HTERT RPE-1 (cell line): ENCODE data around the gene ASPSCR1.
"Not testable (repeated sequence)": the region's sequence is repeated elsewhere in the genome, so short reads cannot be mapped to it uniquely, and the experiment has no call there.

Experiments used
- in situ Hi-C: fragments of 300-500 bp; cut with MboI; formaldehyde crosslinking; loops from 4 replicates; pipeline ENCODE4 v1.14.3; 2020; ENCODE audit warnings: low sequenced_read_pairs

The ASPSCR1 gene

DNA sequence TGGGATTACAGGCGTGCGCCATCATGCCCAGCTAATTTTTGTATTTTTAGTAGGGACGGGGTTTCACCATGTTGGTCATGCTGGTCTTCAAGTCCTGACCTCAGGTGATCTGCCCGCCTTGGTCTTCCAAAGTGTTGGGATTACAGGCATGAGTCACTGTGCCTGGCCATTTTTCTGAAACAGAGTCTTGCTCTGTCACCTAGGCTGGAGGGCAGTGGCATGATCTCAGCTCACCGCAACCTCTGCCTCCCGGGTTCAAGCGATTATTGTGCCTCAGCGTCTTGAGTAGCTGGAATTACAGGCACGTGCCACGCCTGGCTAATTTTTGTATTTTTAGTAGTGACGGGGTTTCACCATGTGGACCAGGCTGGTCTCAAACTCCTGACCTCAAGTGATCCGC is 4.1 kb downstream of the ASPSCR1 start:
- in situ Hi-C loops: not testable (repeated sequence)

DNA sequence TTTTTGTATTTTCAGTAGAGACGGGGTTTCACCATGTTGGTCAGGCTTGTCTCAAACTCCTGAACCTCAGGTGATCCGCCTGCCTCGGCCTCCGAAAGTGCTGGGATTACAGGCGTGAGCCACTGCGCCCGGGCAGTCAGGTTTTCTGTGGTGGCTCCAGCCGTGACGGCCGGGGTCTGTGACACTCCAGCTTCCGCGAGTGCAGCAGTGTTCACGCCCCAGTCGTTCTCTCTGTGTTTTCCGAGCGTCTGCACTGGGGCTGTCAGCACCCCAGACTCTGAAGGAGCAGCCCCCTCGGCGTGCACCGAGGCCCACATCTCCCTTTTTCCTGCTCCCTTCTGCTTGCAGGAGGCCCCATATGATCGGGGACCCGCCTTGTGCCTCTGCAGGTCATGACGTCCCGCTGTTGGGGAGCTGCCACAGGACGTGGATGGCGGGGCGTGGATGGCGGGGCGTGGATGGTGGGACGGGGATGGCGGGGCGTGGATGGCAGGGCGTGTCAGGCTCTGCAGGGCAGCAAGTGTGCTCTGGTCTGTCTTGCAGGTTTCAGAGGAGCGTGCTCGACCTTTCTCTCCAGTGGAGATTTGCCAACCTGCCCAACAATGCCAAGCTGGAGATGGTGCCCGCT is 5.7 kb downstream of the ASPSCR1 start:
- in situ Hi-C loops: no loop called here

DNA sequence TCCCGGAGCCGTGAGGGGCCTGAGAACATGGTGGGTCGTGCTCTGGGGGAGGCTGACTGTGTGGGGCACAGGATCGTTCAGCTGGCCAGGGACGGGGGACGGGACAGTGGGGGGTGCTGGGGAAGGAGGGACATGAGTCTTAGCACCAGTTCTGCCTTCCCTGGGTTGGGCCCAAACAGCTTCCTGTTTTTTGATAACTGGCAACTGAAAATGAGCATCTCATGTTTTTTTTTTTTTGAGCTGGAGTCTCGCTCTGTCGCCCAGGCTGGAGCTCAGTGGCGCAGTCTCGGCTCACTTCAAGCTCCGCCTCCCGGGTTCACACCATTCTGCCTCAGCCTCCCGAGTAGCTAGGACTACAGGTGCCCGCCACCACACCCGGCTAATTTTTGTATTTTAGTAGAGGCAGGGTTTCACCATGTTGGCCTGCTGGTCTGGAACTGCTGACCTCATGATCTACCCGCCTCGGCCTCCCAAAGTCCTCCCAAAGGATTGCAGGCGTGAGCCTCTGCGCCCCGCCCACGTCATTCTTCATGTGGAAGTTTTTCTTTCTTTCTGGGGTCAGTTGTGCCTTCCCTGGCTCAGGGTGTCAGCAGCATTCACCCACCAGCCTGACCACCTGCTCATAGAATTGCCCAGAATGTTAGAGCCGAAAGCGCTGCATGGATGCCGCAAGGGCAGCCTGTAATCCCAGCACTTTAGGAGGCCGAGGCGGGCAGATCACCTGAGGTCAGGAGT is 6.4 kb downstream of the ASPSCR1 start:
- in situ Hi-C loops: no loop called here

DNA sequence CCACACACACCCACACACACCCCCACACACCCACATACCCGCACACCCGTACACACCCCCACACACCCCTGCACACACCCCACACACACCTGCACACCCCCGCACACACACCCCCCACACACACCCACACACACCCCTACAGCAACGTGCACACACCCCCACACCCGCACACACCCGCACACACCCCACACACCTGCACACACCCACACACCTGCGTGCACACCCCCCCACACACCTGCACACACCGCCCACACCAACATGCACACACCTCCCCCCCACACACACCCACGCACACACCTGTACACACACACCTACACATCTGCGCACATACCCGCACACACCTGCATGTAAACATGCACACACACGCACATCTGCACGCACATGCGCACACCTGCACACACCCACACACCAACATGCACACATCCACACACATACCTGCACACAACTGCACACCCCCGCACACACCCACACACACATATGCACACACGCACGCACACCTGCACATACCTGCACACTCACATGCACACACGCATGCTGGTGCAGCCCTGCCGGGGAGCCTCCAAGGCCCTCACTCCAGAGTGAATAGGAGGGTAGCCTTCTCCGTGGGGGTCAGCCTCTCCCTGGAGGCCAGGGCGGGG is 7.5 kb downstream of the ASPSCR1 start:
- in situ Hi-C loops: no loop called here

DNA sequence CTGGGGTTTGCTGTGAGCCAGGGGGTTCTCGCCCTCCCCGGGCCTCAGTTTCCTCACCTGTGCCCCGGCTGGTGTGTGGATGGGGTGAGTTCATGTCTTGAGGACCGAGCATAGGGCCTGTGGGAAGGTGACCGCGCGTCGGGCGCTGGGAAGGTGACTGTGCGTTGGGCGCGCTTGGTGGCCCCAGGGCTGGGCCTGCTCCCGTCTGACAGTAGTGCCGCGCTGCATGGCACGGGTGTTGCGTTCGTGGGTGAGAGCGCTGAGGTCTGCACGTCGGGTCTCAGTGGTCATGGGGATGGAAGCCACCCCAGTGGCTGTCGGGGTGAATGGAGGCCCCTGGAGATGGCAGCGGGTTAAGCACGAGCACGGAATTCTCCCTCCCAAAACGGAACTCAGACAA is 9.2 kb downstream of the ASPSCR1 start:
- in situ Hi-C loops: no loop called here

DNA sequence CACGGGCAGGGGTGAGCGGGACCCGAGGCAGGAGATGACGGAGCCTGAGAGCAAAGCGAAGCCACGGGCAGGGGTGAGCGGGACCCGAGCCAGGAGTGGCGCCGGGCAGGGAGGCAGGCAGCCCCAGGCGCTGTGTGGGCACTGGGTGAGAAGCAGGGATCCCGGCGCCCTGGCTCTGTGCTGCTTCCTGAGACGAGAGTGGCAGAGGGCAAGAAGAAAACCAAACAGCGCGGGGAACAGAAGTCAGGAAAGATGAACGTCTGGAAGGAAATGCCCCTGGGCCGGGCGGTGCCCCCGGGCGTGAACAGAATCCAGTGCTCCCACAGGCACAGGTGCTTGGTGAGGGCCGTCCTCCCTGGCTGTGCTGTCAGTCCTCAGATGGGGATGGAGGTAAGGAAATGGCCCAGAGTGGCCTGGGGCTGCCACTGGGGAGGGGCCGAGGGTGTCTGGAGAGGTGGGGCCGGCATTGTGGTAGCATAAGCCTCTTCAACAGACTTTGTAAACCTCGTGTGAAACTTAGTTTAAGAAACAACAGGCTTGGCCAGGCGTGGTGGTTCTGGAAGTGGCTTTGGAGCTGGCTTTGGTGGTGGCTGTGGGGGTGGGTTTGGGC is 9.8 kb downstream of the ASPSCR1 start:
- in situ Hi-C loops: no loop called here

DNA sequence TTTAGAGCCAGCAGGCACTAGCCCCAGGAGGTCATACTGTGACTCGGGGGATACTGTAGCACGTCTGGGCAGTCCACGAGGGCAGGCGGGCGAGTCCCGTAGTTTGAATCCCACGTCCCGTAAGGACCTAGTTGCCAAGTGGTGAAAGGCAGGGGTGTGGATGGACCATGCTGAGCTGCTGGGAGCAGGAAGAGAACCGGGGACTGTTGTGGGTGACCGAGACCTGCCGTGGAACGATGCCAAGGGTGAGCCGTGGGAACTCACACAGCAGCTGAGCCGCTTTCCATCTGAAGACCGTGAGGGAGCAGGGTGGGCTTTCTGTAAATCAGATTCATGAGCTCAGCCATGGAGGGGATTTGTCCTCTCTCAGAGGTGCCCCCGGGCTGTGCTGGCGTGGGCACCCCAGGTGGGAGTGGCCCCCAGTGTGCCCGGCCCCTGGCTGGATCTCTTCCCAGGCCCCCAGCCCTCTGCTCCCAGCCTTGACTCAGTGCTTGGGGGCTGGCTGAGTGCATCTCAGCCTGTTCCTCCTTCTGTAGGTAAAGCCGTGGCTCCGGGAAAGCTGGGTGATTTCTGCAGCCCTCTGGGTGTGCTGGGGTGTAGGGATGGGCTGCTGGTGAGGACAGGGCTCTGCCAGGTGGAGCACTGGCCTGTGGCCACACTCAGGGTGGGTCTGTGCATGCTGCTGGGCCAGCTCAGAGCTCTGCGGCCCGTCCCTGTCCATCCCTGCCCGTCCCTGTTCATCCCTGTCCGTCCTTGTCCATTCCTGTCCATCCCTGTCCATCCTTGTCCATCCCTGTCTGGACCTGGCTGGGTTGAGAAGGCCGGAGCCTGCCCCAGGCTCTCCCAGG is 13.6 kb downstream of the ASPSCR1 start:
- in situ Hi-C loops: no loop called here

DNA sequence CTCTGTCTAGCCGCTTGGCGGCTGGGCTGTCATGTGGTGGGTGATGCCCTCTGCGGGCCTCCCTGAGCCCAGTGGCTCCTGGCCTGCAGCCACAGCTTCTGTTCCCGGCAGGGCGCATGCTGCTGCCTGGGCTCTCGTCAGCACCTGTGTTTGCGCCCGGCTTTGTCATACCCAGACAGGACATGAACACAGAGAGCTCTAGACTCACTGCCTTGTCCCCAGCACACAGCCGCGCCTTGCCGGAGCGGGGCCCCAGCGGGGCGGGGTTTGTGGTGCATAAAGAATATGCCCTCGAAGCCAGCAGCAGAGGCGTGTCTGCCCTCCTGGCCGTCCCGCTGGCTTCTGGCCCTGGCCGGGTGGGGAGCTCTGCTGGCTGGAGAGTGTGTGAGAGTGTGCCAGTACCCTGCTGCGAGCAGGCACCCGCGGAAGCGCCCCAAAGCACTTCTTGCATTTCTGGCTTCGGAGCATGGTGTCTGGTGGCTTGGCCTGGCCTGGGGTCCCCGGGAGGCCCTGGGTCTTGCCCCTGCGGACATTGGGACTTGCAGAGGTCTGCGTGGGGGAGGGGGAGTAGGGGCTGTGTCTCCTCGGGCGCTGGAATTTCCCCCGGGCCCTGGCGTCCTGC is 14.4 kb downstream of the ASPSCR1 start:
- in situ Hi-C loops: no loop called here

DNA sequence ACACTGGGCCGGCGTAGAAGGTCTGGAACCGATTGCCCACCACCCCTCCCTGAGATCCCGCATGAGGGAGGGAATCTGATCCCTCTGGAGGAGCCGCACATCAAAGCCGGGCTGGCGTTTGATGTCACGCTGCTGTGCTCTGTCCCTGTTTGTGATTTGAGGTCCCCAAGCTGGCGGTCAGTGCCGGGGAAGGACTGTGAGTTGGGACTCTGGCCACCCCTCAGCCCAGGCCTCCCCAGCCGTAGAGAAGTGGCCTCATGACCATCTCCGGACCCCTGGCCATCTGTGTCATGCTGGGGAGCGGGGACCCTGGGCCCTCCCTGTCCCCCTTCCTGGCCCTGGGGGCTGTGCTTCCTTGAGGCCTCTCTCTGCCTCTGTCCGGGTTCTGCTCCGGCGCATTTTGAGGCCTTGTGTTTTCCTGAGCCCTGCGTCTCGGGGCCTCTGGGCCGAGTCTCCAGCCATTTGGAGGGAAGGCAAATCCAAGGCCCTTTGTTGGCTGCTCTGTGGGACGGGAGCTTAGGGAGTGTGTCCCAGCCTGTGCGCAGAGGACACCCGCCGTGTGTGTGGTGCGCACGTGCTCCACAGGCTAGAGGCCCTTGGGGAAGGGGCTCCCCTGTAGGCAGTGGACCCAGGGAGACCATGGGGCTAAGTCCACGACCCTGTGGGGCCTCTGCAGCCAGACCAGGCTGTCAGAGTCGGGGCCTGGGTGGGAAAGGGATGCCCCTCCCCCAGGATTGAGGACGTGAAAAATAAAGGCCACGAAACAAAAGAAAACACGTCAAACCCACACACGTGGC is 15.1 kb downstream of the ASPSCR1 start:
- in situ Hi-C loops: no loop called here

DNA sequence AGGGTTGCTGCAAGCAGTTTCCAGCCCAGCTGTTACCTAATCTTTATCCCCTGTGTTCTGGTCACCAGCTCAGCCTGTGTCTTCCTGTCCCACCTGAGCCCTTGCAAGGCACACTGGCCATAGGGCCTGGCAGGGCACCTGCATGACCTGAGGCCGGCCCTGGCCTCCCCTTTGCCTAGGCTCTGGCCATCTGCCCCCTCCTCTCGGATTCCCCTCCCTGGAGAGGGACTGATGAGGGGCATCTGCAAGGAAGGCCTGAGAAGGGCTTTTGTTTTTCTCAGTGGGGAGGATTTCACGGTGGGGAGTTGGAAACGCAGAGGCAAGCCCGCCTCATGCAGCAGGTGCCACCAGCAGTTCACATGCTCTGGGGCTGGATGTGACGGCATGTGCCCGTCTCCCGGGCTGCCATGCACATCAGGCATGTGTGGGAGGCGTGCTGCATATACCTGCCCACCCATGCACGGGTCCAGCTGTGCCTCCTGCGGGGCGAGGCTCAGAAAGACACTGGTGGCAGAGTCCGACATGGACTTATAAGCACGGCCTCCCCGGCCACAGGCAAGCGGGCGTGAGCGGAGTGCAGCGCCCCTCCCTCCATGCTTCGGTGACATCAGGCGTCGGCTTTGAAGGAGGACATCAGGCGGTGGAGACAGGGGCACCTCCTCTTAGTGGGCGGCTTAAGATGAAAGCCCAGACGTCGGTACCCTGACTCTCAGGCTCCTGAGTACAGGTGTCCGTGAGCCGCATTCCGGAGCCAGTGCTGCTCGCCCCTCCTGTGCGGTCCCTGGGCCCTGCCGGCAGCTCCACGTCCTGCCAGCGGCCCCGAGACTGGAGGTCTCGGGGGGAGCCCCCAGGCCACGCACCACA is 16.5 kb downstream of the ASPSCR1 start:
- in situ Hi-C loops: no loop called here

DNA sequence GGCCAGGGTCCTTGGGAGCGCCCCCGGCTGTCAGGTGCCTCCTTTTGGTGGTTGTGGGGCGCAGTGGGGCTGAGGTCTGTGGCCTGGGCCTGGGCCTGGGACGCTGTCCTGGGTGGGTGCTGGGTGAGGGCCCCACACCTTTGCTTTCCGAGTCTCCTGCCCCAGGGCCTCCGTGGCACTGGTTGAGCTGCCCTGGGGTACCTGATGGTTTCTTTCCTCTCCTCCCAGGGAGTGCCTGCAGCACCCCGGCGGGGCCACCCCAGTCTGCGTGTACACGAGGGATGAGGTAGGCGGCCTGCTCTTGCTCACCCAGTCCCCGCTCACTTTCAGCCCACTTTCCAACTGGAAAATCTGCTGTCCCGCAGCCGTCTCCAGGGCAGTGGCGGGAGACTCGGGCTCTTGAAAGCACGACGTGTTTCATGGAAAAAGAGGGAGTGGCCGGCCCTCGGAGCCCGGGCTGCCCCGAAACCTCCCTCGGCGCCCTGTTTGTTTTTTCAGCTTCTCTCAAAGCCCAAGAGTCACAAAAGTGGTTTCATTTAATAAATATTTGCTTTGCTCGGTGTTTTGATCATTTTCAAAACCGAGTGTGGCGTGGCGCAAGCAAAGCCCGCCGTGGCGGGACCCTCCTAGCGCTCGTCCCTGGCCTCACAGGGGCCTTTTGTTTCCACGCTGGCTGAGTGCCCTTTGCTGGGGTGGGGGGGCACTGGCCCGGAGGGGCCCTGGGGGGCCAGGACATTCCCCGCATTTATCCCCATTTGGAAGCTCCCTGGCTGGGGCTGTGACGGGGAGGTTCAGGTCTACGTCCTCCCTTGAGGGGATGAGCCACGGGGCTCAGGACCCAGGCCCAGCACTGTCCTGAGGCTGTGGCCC is 17.4 kb downstream of the ASPSCR1 start:
- in situ Hi-C loops: no loop called here

DNA sequence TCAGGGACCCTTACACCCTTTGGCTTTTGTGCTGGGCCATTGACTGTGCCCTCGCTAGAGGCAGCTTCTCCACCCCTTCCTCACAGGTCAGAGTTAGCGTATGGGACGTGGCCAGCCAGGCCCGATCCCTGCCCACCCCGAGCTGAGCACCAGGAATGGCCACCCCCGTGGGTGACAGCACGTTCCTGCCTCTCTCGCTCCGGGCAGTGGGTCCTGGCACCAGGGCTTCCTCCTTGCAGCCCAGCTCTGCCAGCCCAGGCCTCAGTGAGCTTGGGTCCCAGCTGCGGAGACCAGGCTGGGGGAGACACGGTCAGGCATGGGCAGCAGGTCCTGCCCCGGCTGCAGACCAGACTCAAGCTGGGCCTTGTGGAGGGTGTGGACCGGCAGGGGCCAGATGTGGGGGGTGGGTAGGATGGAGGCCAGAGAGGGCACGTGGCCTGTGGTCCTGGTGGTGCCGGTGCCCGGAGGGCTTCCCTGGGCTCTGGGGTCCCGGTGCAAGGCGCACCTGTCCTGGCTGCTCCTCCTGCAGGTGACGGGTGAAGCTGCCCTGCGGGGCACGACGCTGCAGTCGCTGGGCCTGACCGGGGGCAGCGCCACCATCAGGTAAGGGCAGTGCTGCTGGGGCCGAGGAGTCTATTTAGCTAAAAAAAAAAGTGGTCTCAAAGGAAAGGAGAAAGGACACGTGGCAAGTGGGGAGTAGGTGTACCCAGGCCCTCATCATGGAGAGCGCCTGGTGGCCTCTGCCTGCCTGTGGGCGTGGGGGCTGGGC is 18.2 kb downstream of the ASPSCR1 start:
- in situ Hi-C loops: no loop called here

DNA sequence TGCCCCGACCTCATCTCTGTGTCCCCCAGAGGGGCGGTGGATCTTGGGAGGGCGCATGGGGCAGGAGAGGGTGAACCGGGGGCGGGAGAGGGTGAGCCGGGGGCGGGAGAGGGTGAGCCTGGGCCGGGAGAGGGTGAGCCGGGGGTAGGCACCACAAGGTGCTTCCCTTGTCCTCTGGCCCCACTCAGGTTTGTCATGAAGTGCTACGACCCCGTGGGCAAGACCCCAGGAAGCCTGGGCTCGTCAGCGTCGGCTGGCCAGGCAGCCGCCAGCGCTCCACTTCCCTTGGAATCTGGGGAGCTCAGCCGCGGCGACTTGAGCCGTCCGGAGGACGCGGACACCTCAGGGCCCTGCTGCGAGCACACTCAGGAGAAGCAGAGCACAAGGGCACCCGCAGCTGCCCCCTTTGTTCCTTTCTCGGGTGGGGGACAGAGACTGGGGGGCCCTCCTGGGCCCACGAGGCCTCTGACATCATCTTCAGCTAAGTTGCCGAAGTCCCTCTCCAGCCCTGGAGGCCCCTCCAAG is 18.9 kb downstream of the ASPSCR1 start:
- in situ Hi-C loops: no loop called here

DNA sequence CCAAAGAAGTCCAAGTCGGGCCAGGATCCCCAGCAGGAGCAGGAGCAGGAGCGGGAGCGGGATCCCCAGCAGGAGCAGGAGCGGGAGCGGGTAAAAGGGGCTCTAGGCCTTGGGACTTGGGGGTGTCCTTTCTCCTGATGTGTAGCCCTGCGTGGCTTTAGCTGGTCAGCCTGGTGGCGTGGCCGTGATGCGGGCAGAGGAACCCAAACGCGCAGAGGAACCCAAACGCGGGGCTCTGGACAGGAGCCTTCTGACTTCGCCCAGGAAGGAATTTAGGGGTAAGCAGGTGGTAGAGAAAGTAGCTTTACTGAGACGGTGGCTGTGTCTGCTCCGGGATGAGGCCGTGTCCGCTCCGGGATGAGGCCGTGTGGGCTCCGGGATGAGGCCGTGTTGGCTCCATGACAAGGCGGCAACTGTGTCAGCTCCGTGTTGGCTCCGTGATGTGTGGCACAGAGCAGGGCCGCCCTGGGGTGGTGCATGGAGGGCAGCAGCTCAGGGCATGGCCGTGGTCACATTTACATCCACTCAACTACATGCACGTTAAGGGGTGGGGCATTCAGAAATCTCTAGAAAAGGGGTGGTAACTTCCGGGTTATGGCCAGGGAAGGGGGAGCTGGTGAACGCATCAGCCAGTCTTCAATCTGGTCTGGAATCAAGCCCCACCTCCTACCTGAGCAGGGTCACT is 19.5 kb downstream of the ASPSCR1 start:
- in situ Hi-C loops: no loop called here

DNA sequence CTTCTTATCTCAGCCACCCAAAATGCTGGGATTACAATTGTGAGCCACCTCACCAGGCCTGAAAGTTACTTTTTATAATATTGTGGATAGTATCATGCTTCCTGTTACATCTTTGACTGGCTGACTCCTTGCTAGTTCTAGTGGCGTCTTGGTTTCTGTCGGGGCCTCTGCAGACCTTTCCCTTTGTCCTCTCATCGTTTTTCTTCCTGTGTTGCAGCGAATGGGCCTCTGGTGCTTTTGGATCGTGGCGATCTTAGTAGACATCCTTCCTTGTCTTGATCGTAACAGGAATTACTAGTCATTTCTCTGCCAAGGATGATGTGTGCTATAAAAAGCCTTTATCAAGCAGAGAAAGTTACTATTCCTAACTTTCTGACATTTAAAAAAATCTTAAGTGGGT is 20.8 kb downstream of the ASPSCR1 start:
- in situ Hi-C loops: no loop called here

DNA sequence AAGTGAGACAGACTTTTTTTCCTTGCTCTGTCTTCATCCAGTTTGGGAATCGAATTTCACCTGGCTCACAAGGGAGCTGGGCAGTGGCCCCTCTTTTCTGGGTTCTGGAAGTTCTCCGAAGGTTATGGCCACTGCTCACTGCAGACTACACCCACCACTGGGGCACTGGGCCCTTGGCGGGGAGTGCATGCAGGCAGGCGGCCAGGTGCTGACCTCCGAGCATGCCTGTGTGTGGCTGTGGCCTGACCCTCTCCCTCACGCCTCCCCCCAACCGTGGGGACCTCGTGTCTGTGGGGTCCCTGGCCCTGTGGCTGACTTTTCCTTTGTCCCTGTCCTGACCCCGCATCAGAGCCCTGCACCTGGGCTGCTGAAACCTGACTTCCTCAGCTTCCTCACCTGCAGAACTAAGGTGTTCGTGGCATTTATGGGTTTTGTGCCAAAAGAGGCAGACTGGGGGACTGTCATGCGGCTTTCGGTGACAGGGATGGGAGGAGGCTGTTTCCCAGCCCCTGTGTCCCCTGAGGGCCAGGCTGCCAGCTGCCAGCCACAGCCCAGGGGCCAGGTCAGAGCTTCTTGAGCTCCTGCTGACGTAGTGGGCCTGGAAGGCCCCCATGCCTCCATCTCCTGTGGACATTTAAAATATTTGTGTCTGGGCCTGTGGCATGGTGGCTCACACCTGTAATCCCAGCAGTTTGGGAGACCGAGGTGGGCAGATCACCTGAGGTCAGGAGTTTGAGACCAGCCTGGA is 21.4 kb downstream of the ASPSCR1 start:
- in situ Hi-C loops: no loop called here
